Measurements from ENCODE around the gene FNDC3A. TPM values are rescaled to one million over a fixed set of nuclear protein-coding genes. Genes with fewer than 3 reads are reported as not detected.
A peak's percentile ranks its signal among the peaks of the same experiment; 100 is the strongest.

FNDC3A gene
- total RNA-seq, 1 experiment from 2014 or later = 24.3 TPM

DNA sequence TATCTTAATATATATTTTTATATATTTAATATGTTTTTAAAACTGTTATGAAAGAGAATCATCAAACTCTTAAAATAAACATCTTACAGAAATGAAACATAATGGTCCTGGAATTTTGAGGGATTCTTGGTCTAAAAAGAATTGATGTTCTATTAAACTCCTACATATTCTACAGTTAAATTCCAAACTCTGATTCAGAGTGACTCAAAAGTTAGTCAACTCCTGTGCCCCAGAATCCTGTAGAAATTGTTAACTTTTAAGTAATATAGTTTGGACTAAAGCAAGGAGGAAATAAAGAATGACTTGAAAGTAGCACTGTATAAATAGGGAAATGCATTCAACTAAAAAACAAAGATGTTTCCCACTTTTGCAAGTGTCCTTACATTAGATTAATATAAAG, 47.7 kb downstream of the FNDC3A start:
- Histone ChIP-seq H3K9me3 (ENCODE audit: control insufficient read depth, insufficient read depth, low read depth, low read length) (no peaks in the 10 kb centered on the region), H3K27me3 (ENCODE audit: control insufficient read depth, insufficient read depth, low read length) (no peaks in the 10 kb centered on the region), H3K36me3 (ENCODE audit: control insufficient read depth, insufficient read depth, low read length) (no peaks in the 10 kb centered on the region), H3K4me1 (ENCODE audit: control insufficient read depth, insufficient read depth, low read length) (no peaks in the 10 kb centered on the region; the same call in 1 of the 2 replicates), H3K27ac (ENCODE audit: low read length) (no peak overlapping the region), H3K4me3 (ENCODE audit: low read depth in 2 of 2, low read length in 2 of 2) (no peak overlapping the region)
- in situ Hi-C loops (cut with HindIII; ENCODE audit: low pct_unique_long_range_greater_than_20kb, low sequenced_read_pairs) = no loop called here
- ATAC-seq = no peak
- POLR2A ChIA-PET = no interaction called here
- CTCF ChIA-PET = interaction anchor here (0.6 kb wide), 1 partner anchor 388 kb away, joined by 3 read pairs; no protein-coding TSS in a partner anchor
- no TSS peak for BruUV-seq (replicated peaks)
- peak; percentile 10 for DNase-seq (ENCODE audit: low read depth, low spot score)
- intact Hi-C loops (cut with micrococcal nuclease; ENCODE audit: unreplicated experiment) = no loop called here
- no peak for TF ChIP-seq SIN3A (IDR thresholded peaks at IDR 0.05; ENCODE audit: borderline replicate concordance, insufficient read depth, low read depth, low read length)
- no peak for TF ChIP-seq TCF7L2 (IDR thresholded peaks at IDR 0.05; ENCODE audit: low read depth, low read length)
- TF ChIP-seq, protein P1, sequence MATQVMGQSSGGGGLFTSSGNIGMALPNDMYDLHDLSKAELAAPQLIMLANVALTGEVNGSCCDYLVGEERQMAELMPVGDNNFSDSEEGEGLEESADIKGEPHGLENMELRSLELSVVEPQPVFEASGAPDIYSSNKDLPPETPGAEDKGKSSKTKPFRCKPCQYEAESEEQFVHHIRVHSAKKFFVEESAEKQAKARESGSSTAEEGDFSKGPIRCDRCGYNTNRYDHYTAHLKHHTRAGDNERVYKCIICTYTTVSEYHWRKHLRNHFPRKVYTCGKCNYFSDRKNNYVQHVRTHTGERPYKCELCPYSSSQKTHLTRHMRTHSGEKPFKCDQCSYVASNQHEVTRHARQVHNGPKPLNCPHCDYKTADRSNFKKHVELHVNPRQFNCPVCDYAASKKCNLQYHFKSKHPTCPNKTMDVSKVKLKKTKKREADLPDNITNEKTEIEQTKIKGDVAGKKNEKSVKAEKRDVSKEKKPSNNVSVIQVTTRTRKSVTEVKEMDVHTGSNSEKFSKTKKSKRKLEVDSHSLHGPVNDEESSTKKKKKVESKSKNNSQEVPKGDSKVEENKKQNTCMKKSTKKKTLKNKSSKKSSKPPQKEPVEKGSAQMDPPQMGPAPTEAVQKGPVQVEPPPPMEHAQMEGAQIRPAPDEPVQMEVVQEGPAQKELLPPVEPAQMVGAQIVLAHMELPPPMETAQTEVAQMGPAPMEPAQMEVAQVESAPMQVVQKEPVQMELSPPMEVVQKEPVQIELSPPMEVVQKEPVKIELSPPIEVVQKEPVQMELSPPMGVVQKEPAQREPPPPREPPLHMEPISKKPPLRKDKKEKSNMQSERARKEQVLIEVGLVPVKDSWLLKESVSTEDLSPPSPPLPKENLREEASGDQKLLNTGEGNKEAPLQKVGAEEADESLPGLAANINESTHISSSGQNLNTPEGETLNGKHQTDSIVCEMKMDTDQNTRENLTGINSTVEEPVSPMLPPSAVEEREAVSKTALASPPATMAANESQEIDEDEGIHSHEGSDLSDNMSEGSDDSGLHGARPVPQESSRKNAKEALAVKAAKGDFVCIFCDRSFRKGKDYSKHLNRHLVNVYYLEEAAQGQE (IDR thresholded peaks at IDR 0.05; ENCODE audit: insufficient read depth in 1 of 2, low read depth in 2 of 2, low read length in 1 of 2) = no peak
- TF ChIP-seq, protein P2, sequence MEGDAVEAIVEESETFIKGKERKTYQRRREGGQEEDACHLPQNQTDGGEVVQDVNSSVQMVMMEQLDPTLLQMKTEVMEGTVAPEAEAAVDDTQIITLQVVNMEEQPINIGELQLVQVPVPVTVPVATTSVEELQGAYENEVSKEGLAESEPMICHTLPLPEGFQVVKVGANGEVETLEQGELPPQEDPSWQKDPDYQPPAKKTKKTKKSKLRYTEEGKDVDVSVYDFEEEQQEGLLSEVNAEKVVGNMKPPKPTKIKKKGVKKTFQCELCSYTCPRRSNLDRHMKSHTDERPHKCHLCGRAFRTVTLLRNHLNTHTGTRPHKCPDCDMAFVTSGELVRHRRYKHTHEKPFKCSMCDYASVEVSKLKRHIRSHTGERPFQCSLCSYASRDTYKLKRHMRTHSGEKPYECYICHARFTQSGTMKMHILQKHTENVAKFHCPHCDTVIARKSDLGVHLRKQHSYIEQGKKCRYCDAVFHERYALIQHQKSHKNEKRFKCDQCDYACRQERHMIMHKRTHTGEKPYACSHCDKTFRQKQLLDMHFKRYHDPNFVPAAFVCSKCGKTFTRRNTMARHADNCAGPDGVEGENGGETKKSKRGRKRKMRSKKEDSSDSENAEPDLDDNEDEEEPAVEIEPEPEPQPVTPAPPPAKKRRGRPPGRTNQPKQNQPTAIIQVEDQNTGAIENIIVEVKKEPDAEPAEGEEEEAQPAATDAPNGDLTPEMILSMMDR (IDR thresholded peaks at IDR 0.05) = no peak
- TF ChIP-seq POLR2AphosphoS5 (IDR thresholded peaks at IDR 0.05; ENCODE audit: low read depth, low read length) = no peak

DNA sequence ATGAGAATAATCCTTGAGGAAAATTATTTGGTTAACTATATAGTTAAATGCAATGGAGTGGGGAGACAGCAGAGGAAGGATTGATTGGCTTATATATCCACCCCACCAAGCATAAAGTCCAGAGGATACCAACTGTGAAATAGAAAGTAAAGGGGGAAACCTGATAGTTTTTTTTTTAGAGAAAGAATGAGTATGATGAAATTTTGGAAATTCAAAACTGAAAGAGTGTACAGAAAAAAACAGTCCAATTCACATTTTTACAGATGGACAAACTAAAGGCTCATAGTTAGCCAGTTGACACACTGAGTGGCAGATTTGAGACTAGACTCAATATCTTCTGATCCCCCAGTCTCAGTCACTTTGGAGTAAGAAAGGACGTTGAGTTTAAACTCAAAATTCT, 51.1 kb downstream of the FNDC3A start:
- intact Hi-C loops (cut with micrococcal nuclease; ENCODE audit: unreplicated experiment) = no loop called here
- TF ChIP-seq, protein P2 (IDR thresholded peaks at IDR 0.05) = no peak
- no peak for TF ChIP-seq SIN3A (IDR thresholded peaks at IDR 0.05; ENCODE audit: borderline replicate concordance, insufficient read depth, low read depth, low read length)
- TF ChIP-seq POLR2AphosphoS5 (IDR thresholded peaks at IDR 0.05; ENCODE audit: low read depth, low read length) = no peak
- TF ChIP-seq, protein P1 (IDR thresholded peaks at IDR 0.05; ENCODE audit: insufficient read depth in 1 of 2, low read depth in 2 of 2, low read length in 1 of 2) = no peak
- no peak for TF ChIP-seq TCF7L2 (IDR thresholded peaks at IDR 0.05; ENCODE audit: low read depth, low read length)
- Histone ChIP-seq H3K36me3 (ENCODE audit: control insufficient read depth, insufficient read depth, low read length) (no peaks in the 10 kb centered on the region), H3K4me1 (ENCODE audit: control insufficient read depth, insufficient read depth, low read length) (no peaks in the 10 kb centered on the region), H3K27me3 (ENCODE audit: control insufficient read depth, insufficient read depth, low read length) (no peaks in the 10 kb centered on the region), H3K27ac (ENCODE audit: low read length) (no peak overlapping the region), H3K4me3 (ENCODE audit: low read depth in 2 of 2, low read length in 2 of 2) (no peak overlapping the region), H3K9me3 (ENCODE audit: control insufficient read depth, insufficient read depth, low read depth, low read length) (no peaks in the 10 kb centered on the region)
- BruUV-seq (replicated peaks) = no TSS peak
- no peak for ATAC-seq
- in situ Hi-C loops (cut with HindIII; ENCODE audit: low pct_unique_long_range_greater_than_20kb, low sequenced_read_pairs) = no loop called here
- DNase-seq (ENCODE audit: low read depth, low spot score) = no peak
- CTCF ChIA-PET = no interaction called here
- POLR2A ChIA-PET = no interaction called here
